Measurements from ENCODE around the gene LIG1.

The LIG1 gene

GRCh38 chr19:48069435-48069834 lies 100.7 kb downstream of the LIG1 start:
- DNase-seq: no peak

Measured in stimulated activated CD4-positive, alpha-beta T cell treated with anti-CD3 and anti-CD28 coated beads, Interleukin-4, amount 100 ng/mL, for 4 hours (primary cell).